SK-N-SH (cell line): Measurements from ENCODE around the gene BCO2.

Experiments used
- FOXJ3 ChIP-seq: sonication (generic); formaldehyde crosslinking; IDR thresholded peaks from 2 replicates; pipeline ENCODE4 v1.5.1; 2020; ENCODE audit warnings: mild to moderate bottlenecking, missing genetic modification reagents
- FOXM1 ChIP-seq: IDR thresholded peaks from 2 replicates; pipeline ENCODE4 v1.4.0; 2012; ENCODE audit warnings: low read depth, mild to moderate bottlenecking
- NFIC ChIP-seq: IDR thresholded peaks from 2 replicates; pipeline ENCODE4 v1.4.0; 2012; ENCODE audit warnings: borderline replicate concordance
- RCOR1 ChIP-seq: fragments of 150-350 bp; IDR thresholded peaks from 2 replicates; pipeline ENCODE4 v1.6.1; 2017; ENCODE audit warnings: antibody characterized with exemption, low read length
- TCF12 ChIP-seq: IDR thresholded peaks from 2 replicates; pipeline ENCODE4 v1.4.0; 2012
- USF2 ChIP-seq: fragments of 150-350 bp; IDR thresholded peaks from 2 replicates; pipeline ENCODE4 v1.6.1; 2017; ENCODE audit warnings: antibody characterized with exemption, low read length, low read depth, borderline replicate concordance
- TF ChIP-seq, protein P1 (sequence below): fragments of 200-600 bp; sonication (generic); IDR thresholded peaks from 2 replicates; pipeline ENCODE4 v1.6.1; 2017; ENCODE audit warnings: antibody characterized with exemption, mild to moderate bottlenecking, moderate library complexity

- no peak for TF ChIP-seq FOXM1
- TF ChIP-seq, protein P1, sequence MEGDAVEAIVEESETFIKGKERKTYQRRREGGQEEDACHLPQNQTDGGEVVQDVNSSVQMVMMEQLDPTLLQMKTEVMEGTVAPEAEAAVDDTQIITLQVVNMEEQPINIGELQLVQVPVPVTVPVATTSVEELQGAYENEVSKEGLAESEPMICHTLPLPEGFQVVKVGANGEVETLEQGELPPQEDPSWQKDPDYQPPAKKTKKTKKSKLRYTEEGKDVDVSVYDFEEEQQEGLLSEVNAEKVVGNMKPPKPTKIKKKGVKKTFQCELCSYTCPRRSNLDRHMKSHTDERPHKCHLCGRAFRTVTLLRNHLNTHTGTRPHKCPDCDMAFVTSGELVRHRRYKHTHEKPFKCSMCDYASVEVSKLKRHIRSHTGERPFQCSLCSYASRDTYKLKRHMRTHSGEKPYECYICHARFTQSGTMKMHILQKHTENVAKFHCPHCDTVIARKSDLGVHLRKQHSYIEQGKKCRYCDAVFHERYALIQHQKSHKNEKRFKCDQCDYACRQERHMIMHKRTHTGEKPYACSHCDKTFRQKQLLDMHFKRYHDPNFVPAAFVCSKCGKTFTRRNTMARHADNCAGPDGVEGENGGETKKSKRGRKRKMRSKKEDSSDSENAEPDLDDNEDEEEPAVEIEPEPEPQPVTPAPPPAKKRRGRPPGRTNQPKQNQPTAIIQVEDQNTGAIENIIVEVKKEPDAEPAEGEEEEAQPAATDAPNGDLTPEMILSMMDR: no peak
- TF ChIP-seq RCOR1: no peak
- no peak for TF ChIP-seq USF2
- TF ChIP-seq NFIC: no peak
- TF ChIP-seq TCF12: no peak
- no peak for TF ChIP-seq FOXJ3 (CRISPR knock-in tag)
These were observed 48.3 kb upstream of the BCO2 start for GRCh38 chr11:112127056-112127455.
